SK-N-SH treated with all-trans-retinoic acid at 6 μM for 48 hours (cell line): ENCODE data around the gene CPEB3.
"Not testable (repeated sequence)": the region's sequence is repeated elsewhere in the genome, so short reads cannot be mapped to it uniquely, and the experiment has no call there.

ENCODE experiments used
- ATAC-seq: fragments of 200-7000 bp; cut with Tn5 transposase; 3 replicates; pipeline ENCODE4 v1.9.1; 2020; ENCODE audit warnings: mild to moderate bottlenecking, moderate library complexity
- ARNTL ChIP-seq: fragments of 450-650 bp; formaldehyde crosslinking; IDR thresholded peaks from 2 replicates; pipeline ENCODE4 v1.5.0; 2020; ENCODE audit warnings: low read depth, mild to moderate bottlenecking, moderate library complexity, borderline replicate concordance
- CSDC2 ChIP-seq: fragments of 250-450 bp; sonication (Bioruptor Pico); IDR thresholded peaks from 2 replicates; pipeline ENCODE4 v1.5.0; 2020; ENCODE audit warnings: mild to moderate bottlenecking, moderate library complexity
- CSRNP3 ChIP-seq: fragments of 250-450 bp; sonication (Bioruptor Pico); IDR thresholded peaks from 2 replicates; pipeline ENCODE4 v1.5.1; 2021; ENCODE audit warnings: mild to moderate bottlenecking, moderate library complexity
- GLIS3 ChIP-seq: fragments of 250-450 bp; sonication (Bioruptor Pico); IDR thresholded peaks from 2 replicates; pipeline ENCODE4 v1.5.0; 2020; ENCODE audit warnings: mild to moderate bottlenecking, moderate library complexity
- ISL1 ChIP-seq: fragments of 250-450 bp; sonication (Bioruptor Pico); IDR thresholded peaks from 2 replicates; pipeline ENCODE4 v2.1.2; 2022; ENCODE audit warnings: mild to moderate bottlenecking, moderate library complexity
- OSR1 ChIP-seq: fragments of 250-450 bp; sonication (Bioruptor Pico); IDR thresholded peaks from 2 replicates; pipeline ENCODE4 v1.8.0; 2022; ENCODE audit warnings: moderate library complexity, mild to moderate bottlenecking, inconsistent platforms
- POU6F1 ChIP-seq: fragments of 250-450 bp; sonication (Bioruptor Pico); IDR thresholded peaks from 2 replicates; pipeline ENCODE4 v1.8.0; 2021; ENCODE audit warnings: low read depth, mild to moderate bottlenecking, moderate library complexity, borderline replicate concordance
- PPARA ChIP-seq: fragments of 250-450 bp; sonication (Bioruptor Pico); IDR thresholded peaks from 2 replicates; pipeline ENCODE4 v1.5.0; 2020; ENCODE audit warnings: mild to moderate bottlenecking, borderline replicate concordance
- RARB ChIP-seq: fragments of 250-450 bp; sonication (Bioruptor Pico); IDR thresholded peaks from 2 replicates; pipeline ENCODE4 v1.8.0; 2021; ENCODE audit warnings: mild to moderate bottlenecking, moderate library complexity
- TCF4 ChIP-seq: fragments of 250-450 bp; sonication (Bioruptor Pico); IDR thresholded peaks from 2 replicates; pipeline ENCODE4 v1.8.0; 2021; ENCODE audit warnings: mild to moderate bottlenecking, moderate library complexity, borderline replicate concordance
- TOX ChIP-seq: fragments of 250-450 bp; sonication (Bioruptor Pico); IDR thresholded peaks from 2 replicates; pipeline ENCODE4 v1.8.0; 2021; ENCODE audit warnings: mild to moderate bottlenecking, moderate library complexity, borderline replicate concordance
- TSHZ2 ChIP-seq: fragments of 250-450 bp; sonication (Bioruptor Pico); IDR thresholded peaks from 2 replicates; pipeline ENCODE4 v1.5.0; 2020; ENCODE audit warnings: mild to moderate bottlenecking, moderate library complexity
- ZC3H10 ChIP-seq: fragments of 250-450 bp; sonication (Bioruptor Pico); IDR thresholded peaks from 2 replicates; pipeline ENCODE4 v1.5.1; 2021; ENCODE audit warnings: mild to moderate bottlenecking, moderate library complexity
- ZFP3 ChIP-seq: fragments of 250-450 bp; sonication (Bioruptor Pico); IDR thresholded peaks from 2 replicates; pipeline ENCODE4 v1.5.0; 2020; ENCODE audit warnings: mild to moderate bottlenecking, moderate library complexity
- ZFP30 ChIP-seq: fragments of 450-650 bp; formaldehyde crosslinking; IDR thresholded peaks from 2 replicates; pipeline ENCODE4 v1.5.0; 2022; ENCODE audit warnings: mild to moderate bottlenecking, moderate library complexity
- ZNF565 ChIP-seq: fragments of 450-650 bp; formaldehyde crosslinking; conservative IDR thresholded peaks from 2 replicates; pipeline ENCODE4 v1.5.0; 2020; ENCODE audit warnings: low read depth, mild to moderate bottlenecking, moderate library complexity
- ZNF70 ChIP-seq: fragments of 450-650 bp; formaldehyde crosslinking; IDR thresholded peaks from 2 replicates; pipeline ENCODE4 v1.5.0; 2020; ENCODE audit warnings: mild to moderate bottlenecking, moderate library complexity
- ZNF8 ChIP-seq: fragments of 450-650 bp; formaldehyde crosslinking; IDR thresholded peaks from 2 replicates; pipeline ENCODE4 v1.5.0; 2020; ENCODE audit warnings: mild to moderate bottlenecking, moderate library complexity
- TF ChIP-seq, protein P1 (sequence below): fragments of 250-450 bp; sonication (Bioruptor Pico); IDR thresholded peaks from 2 replicates; pipeline ENCODE4 v1.5.1; 2020; ENCODE audit warnings: low read depth, mild to moderate bottlenecking, moderate library complexity

Gene CPEB3

DNA sequence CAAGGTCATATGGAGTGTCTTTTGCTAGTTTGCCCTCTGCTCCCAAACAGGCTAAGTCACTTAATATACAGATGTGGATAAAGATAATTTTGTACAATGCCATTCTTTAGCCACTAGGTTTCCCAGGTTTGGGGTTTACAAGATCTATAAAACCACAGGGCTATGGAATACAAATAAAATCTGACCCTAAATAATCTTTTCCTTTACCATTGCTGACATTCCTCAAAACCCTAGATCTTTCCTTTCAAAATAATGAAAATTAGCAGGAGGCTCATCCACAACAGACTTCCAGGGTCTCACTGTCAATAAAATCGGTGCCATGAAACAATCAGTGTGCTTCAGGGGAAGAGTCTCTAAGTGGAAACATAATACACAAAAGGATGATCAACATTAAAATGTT lies 148.4 kb downstream of the CPEB3 start:
- TF ChIP-seq ARNTL (no peak), TOX (CRISPR knock-in tag) (no peak), ZNF565 (CRISPR knock-in tag) (no peak), RARB (CRISPR knock-in tag) (no peak), ZNF8 (CRISPR knock-in tag) (no peak), OSR1 (no peak), TSHZ2 (no peak), PPARA (no peak)
- TF ChIP-seq, protein P1, sequence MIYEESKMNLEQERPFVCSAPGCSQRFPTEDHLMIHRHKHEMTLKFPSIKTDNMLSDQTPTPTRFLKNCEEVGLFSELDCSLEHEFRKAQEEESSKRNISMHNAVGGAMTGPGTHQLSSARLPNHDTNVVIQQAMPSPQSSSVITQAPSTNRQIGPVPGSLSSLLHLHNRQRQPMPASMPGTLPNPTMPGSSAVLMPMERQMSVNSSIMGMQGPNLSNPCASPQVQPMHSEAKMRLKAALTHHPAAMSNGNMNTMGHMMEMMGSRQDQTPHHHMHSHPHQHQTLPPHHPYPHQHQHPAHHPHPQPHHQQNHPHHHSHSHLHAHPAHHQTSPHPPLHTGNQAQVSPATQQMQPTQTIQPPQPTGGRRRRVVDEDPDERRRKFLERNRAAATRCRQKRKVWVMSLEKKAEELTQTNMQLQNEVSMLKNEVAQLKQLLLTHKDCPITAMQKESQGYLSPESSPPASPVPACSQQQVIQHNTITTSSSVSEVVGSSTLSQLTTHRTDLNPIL = no peak
- no peak for ATAC-seq

DNA sequence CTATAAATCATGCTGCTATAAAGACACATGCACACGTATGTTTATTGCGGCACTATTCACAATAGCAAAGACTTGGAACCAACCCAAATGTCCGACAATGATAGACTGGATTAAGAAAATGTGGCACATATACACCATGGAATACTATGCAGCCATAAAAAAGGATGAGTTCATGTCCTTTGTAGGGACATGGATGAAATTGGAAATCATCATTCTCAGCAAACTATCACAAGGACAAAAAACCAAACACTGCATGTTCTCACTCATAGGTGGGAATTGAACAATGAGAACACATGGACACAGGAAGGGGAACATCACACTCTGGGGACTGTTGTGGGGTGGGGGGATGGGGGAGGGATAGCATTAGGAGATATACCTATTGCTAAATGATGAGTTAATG lies 149.7 kb downstream of the CPEB3 start:
- not testable (repeated sequence) for ATAC-seq

GRCh38 chr10:92134049-92134448 lies 156.8 kb downstream of the CPEB3 start:
- ATAC-seq = not testable (repeated sequence)

DNA sequence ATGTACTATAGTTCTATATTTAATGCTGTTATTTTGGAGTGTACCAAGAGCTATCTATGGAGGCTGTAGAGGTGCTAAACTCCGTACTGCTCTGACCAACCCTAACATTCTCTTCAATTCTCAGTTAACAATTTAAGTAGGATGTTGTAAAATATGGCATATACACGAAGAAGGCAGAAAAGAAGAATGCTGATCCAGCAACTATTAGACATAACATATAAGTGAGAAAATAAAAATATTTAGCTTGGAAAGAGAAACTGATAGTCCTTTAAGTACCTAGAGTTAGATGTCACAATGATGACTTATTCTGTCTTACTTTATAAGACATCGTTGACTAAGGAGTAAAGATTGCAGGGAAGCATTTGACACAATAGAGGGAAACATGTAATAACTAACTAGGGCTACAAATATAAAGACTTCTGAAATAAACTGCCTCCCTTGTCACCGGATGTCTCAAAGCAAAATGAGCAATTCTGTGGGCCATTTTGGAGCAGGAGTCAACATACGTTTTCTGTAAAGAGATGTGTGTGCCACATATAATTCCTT lies 159.5 kb downstream of the CPEB3 start:
- TF ChIP-seq ZNF8 (CRISPR knock-in tag) = no peak

GRCh38 chr10:92130622-92131274 lies 160.1 kb downstream of the CPEB3 start:
- TF ChIP-seq ZC3H10 (CRISPR knock-in tag) (no peak), CSRNP3 (CRISPR knock-in tag) (no peak), TCF4 (no peak), TOX (CRISPR knock-in tag) (no peak), CSDC2 (CRISPR knock-in tag) (no peak), RARB (CRISPR knock-in tag) (no peak), ISL1 (CRISPR knock-in tag) (no peak), ZNF565 (CRISPR knock-in tag) (no peak), OSR1 (no peak), ZFP30 (no peak), ZFP3 (CRISPR knock-in tag) (no peak), TSHZ2 (no peak), GLIS3 (CRISPR knock-in tag) (no peak), ZNF70 (no peak), POU6F1 (CRISPR knock-in tag) (no peak)
- TF ChIP-seq, all 23 proteins: peak for 0
- no peak for ATAC-seq

More for the DNA sequence above, 159.5 kb downstream of the CPEB3 start:
- no peak for ATAC-seq
